Measurements from ENCODE around the gene MAP4K4.

Gene MAP4K4

GRCh38 chr2:101667823-101668222, 29.7 kb upstream of the MAP4K4 start:
- no peak for TF ChIP-seq CTCF (IDR thresholded peaks at IDR 0.05; ENCODE audit: insufficient read depth, low read depth, low read length, missing control alignments)
- DNase-seq (ENCODE audit: low read depth) = no peak
- no peak overlapping the region for H3K4me3 ChIP-seq (ENCODE audit: low read length)

GRCh38 chr2:101672047-101672446, 25.5 kb upstream of the MAP4K4 start:
- no peak for DNase-seq (ENCODE audit: low read depth)
- no peak for TF ChIP-seq CTCF (IDR thresholded peaks at IDR 0.05; ENCODE audit: insufficient read depth, low read depth, low read length, missing control alignments)
- no peak overlapping the region for H3K4me3 ChIP-seq (ENCODE audit: low read length)

DNA sequence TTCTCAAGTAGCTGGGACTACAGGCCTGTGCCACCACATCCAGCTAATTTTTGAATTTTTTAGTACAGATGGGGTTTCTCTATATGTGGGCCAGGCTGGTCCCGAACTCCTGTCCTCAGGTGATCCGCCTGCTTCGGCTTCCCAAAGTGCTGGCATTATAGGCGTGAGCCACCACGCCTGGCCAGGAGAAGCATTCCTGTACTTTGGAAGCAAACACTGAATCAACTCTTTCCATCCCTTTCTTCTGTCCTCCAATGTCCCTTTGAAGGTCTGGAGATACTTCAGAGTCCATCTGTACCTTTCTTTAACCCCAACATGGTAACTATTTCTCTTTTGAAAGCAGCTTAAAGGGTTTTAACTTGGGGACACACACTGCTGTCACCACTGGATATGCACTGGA, 23.6 kb upstream of the MAP4K4 start:
- H3K4me3 ChIP-seq (ENCODE audit: low read length) = no peak overlapping the region
- no peak for DNase-seq (ENCODE audit: low read depth)
- no peak for TF ChIP-seq CTCF (IDR thresholded peaks at IDR 0.05; ENCODE audit: insufficient read depth, low read depth, low read length, missing control alignments)

GRCh38 chr2:101675512-101675911, 22.0 kb upstream of the MAP4K4 start:
- no peak for DNase-seq (ENCODE audit: low read depth)
- TF ChIP-seq CTCF (IDR thresholded peaks at IDR 0.05; ENCODE audit: insufficient read depth, low read depth, low read length, missing control alignments) = no peak
- no peak overlapping the region for H3K4me3 ChIP-seq (ENCODE audit: low read length)

DNA sequence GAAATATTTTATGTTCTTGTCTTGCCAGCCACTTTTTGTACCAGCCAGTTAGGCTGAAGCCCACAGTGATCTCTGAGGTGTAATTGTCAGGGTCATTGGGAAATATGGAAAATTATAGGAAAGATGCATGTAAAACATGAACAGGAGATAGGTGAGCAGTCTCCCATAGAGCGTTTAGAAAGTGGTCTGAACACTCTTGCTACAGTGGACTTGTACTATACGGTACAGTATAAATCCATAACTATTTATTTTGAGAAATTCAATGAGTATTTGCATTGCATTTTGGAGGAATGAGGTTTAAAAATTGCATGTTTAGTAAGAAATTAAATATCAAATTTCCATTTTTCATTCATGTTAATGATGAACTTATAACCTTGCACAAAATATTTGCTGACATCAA, 20.8 kb upstream of the MAP4K4 start:
- TF ChIP-seq CTCF (IDR thresholded peaks at IDR 0.05; ENCODE audit: insufficient read depth, low read depth, low read length, missing control alignments) = no peak
- no peak overlapping the region for H3K4me3 ChIP-seq (ENCODE audit: low read length)
- no peak for DNase-seq (ENCODE audit: low read depth)

- DNase-seq (ENCODE audit: low read depth) = no peak
- H3K4me3 ChIP-seq (ENCODE audit: low read length) = no peak overlapping the region
- TF ChIP-seq CTCF (IDR thresholded peaks at IDR 0.05; ENCODE audit: insufficient read depth, low read depth, low read length, missing control alignments) = no peak
Measured at GRCh38 chr2:101677658-101678057, 19.8 kb upstream of the MAP4K4 start.

- no peak for DNase-seq (ENCODE audit: low read depth)
- no peak overlapping the region for H3K4me3 ChIP-seq (ENCODE audit: low read length)
- no peak for TF ChIP-seq CTCF (IDR thresholded peaks at IDR 0.05; ENCODE audit: insufficient read depth, low read depth, low read length, missing control alignments)
Measured at GRCh38 chr2:101678379-101678778, 19.1 kb upstream of the MAP4K4 start.
